SJCRH30 (cell line): ENCODE measurements around the gene PTPRR. TPM values are rescaled to one million over a fixed set of nuclear protein-coding genes. Genes with fewer than 3 reads are reported as not detected.

Experiments
- DNase-seq, 2 experiments: peaks; one replicate each; pipeline ENCODE4 v3.0.0-alpha.2; 2015 to 2020
- H3K27ac ChIP-seq: fragments of 250-450 bp; sonication (Bioruptor Pico); 2 replicates; pipeline ENCODE4 v1.5.1; 2020; ENCODE audit warnings: mild to moderate bottlenecking, moderate library complexity
- H3K27me3 ChIP-seq: fragments of 250-450 bp; sonication (Bioruptor Pico); 2 replicates; pipeline ENCODE4 v1.5.1; 2020; ENCODE audit warnings: mild to moderate bottlenecking, moderate library complexity
- H3K36me3 ChIP-seq: fragments of 250-450 bp; sonication (Bioruptor Pico); 2 replicates; pipeline ENCODE4 v1.5.1; 2020; ENCODE audit warnings: mild to moderate bottlenecking, moderate library complexity
- H3K4me1 ChIP-seq: fragments of 250-450 bp; sonication (Bioruptor Pico); 2 replicates; pipeline ENCODE4 v1.5.1; 2020; ENCODE audit warnings: mild to moderate bottlenecking, moderate library complexity
- H3K4me3 ChIP-seq: fragments of 250-450 bp; sonication (Bioruptor Pico); 2 replicates; pipeline ENCODE4 v1.5.1; 2020; ENCODE audit warnings: mild to moderate bottlenecking, moderate library complexity
- H3K9me3 ChIP-seq: fragments of 250-450 bp; sonication (Bioruptor Pico); replicated peaks from 2 replicates; pipeline ENCODE4 v1.5.1; 2020; ENCODE audit warnings: mild to moderate bottlenecking, moderate library complexity
- total RNA-seq: library from RNA; depleted of rRNA; stranded (reverse); fragments of >200 nt; shearing (Covaris generic); gene quantifications from 2 replicates; pipeline ENCODE4 v1.2.3, GENCODE V29; 2014

Gene PTPRR
- total RNA-seq, 1 experiment from 2014 or later, result 0.49 TPM

DNA sequence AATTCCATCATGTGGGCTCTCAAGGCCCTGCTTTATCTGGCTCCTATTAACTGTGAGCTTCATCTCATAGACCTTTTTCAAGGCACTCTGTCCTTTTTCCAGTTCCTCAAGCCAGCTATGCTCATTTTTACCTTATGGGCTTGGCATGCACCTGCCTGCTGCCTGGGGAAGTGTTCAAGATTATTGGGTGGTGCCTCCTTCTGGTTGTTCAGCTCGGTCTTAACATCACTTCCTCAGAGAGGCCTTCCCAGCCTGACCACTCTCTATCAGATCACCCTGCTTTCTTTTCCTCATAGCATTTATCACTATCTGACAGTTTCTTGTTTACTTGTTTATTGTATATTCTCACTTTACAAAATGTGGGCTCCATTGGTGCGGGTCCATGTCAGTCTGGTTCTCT lies 141.3 kb downstream of the PTPRR start:
- Histone ChIP-seq H3K9me3 (no peaks in the 10 kb centered on the region), H3K27me3 (no peaks in the 10 kb centered on the region), H3K4me1 (no peaks in the 10 kb centered on the region), H3K27ac (no peak overlapping the region), H3K36me3 (no peaks in the 10 kb centered on the region), H3K4me3 (no peak overlapping the region)
- no peak for DNase-seq

DNA sequence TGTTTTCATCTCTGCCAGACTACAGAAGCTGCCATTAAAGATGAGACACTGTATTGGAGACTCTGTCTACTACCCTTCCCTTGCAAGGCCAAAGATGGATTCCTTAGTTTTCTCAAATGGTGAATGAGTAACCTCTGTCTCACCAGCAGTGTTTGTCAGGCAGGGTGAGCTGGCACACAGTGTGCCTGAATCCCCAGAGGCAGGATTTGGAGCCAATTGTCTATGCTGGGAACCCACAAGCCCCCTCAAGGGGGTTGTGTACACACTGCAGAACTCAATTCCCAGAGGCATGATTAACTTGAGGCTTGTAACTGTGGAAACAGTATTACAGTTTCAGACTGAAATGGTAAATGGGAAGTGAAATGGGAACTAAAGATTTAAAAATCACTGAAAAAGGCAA lies 146.5 kb downstream of the PTPRR start:
- peak; percentile 31 to 36 for DNase-seq
- Histone ChIP-seq H3K27ac (no peak overlapping the region), H3K27me3 (no peaks in the 10 kb centered on the region), H3K4me3 (no peak overlapping the region), H3K36me3 (no peaks in the 10 kb centered on the region), H3K4me1 (no peaks in the 10 kb centered on the region), H3K9me3 (no peaks in the 10 kb centered on the region)

DNA sequence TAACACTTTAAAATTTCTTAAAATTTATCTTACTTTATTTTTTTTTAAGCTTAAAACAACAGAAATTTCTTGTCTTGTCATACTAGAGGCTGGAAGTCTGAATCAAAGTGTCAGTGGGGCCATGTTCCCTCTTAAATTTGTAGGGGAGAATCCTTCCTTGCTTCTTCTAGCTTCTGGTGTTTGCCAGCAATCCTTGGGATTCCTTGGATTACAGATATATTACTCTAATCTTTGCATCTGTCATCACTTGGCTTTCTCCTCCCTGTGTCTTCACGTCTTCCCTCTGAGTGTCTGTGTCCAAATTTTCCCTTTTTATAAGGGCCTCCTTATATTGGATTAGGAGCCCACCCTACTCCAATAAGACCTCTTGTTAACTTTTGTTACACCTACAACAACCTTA lies 147.7 kb downstream of the PTPRR start:
- Histone ChIP-seq H3K9me3 (no peaks in the 10 kb centered on the region), H3K4me1 (no peaks in the 10 kb centered on the region), H3K27me3 (no peaks in the 10 kb centered on the region), H3K4me3 (no peak overlapping the region), H3K36me3 (no peaks in the 10 kb centered on the region), H3K27ac (no peak overlapping the region)
- DNase-seq, result no peak

DNA sequence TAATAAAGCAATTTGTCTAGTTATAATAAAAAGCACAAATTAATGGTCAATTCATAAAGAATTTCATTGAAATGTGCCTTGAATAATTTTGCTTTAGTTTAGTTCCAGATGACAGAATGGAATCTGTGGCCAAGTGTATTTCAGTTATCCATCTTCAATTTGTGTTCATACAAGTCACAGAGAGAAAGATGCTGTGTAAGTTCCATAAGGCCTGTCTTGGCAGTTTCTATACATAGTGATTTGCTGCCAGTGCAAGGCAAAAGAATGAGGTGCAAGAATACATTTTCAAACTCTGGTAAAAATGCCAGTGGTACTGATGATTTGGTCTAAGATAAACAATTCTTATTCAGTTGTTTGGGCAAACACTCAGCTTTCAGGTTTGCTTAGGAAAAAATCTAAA lies 149.0 kb downstream of the PTPRR start:
- Histone ChIP-seq H3K36me3 (no peaks in the 10 kb centered on the region), H3K27ac (no peak overlapping the region), H3K4me1 (no peaks in the 10 kb centered on the region), H3K27me3 (no peaks in the 10 kb centered on the region), H3K9me3 (no peaks in the 10 kb centered on the region), H3K4me3 (no peak overlapping the region)
- DNase-seq, result no peak

DNA sequence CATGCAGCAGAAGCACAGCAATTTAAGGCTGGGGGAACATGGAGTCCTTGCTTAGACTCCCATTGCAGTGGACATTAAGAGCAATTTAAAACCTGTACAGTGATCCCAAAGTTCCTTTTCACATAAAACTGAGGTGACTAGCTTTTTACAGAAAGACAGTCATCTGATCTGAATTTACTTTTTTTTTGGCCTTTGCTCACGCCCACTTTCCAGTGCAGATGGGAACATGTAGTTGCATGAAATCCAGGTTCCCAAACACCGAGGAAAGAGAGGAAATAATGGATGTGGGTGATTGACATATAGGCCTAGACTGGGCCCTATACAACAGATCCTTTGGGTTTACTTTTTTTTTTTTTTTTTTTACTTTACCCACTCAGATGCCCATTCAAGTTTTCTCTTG lies 156.9 kb downstream of the PTPRR start:
- Histone ChIP-seq H3K9me3 (no peaks in the 10 kb centered on the region), H3K4me1 (no peaks in the 10 kb centered on the region), H3K27ac (no peak overlapping the region), H3K27me3 (no peaks in the 10 kb centered on the region), H3K4me3 (no peak overlapping the region), H3K36me3 (no peaks in the 10 kb centered on the region)
- DNase-seq, result no peak

DNA sequence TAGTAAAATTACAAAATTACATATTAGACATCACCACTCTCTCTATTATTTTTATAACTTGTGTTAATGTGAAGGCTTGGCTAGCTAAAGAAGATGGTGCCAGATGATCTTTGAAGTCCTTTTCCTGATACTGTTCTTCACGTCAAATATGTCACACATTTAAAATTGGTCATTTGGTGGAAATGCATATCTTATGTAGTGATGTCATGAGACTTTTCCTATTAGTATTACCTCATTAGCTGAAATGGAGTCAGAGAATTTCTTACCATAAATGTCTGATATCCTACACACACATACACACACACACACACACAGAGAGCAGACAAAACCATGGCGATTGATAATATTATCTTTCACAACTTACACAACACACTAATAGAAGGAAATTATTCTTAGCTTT lies 158.5 kb downstream of the PTPRR start:
- no peak overlapping the region for H3K27ac ChIP-seq
- H3K4me3 ChIP-seq, result no peak overlapping the region
- H3K9me3 ChIP-seq, result no peaks in the 10 kb centered on the region
- H3K4me1 ChIP-seq, result no peaks in the 10 kb centered on the region
- H3K36me3 ChIP-seq, result no peaks in the 10 kb centered on the region
- DNase-seq, result no peak
- H3K27me3 ChIP-seq, result no peaks in the 10 kb centered on the region

DNA sequence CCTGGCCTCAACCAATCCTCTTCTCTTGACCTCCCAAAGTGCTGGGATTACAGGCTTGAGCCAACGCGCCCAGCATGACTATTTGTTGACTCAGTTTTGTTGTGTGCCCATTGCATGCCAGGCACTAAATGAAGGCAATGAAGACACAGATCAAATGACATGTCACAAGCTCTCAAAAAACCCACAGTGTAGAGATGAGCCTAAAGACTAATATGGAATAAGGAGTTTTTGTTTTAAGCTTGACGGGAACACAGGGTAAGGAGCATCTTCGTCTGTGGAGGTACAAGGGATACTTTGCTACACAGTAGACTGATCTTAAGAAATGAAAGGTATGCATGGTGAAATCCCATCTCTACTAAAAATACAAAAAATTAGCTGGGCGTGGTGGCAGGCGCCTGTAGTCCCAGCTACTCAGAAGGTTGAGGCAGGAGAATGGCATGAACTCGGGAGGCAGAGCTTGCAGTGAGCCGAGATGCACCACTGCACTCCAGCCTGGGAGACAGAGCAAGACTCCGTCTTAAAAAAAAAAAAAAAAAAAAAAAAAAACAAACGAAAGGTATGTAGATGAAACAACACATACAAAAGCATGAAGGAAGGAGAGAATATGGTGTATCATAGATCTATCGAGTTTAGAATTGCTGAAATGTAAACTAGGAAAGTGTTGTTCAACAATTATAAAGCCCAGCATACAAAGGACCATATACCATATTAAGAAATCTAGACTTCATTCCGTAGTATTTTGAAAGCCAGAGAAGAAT lies 161.2 kb downstream of the PTPRR start:
- Histone ChIP-seq H3K27me3 (no peaks in the 10 kb centered on the region), H3K4me1 (no peaks in the 10 kb centered on the region)

DNA sequence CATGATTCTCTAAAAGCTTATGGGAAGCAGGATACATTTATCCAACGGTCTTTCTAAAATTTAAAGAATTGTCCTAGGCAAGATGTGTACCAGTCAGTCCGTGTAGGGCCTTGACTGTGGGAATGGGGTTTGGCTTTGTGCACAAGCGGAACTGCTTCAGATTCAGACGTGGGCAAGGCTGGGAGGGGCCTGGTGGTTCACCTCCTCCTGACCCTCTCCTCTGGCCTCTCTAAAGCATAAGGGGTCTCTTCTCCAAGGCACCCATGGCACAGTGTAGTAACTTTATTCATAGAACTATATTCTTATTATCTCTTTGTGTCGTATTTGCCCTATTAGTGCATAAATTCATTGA lies 162.1 kb downstream of the PTPRR start:
- H3K4me1 ChIP-seq, result no peaks in the 10 kb centered on the region
- no peak for DNase-seq
- H3K36me3 ChIP-seq, result no peaks in the 10 kb centered on the region
- no peak overlapping the region for H3K4me3 ChIP-seq
- H3K27me3 ChIP-seq, result no peaks in the 10 kb centered on the region
- no peaks in the 10 kb centered on the region for H3K9me3 ChIP-seq
- H3K27ac ChIP-seq, result no peak overlapping the region

More for the DNA sequence above, 161.2 kb downstream of the PTPRR start:
- DNase-seq, result no peak
- Histone ChIP-seq H3K27ac (no peak overlapping the region), H3K9me3 (no peaks in the 10 kb centered on the region), H3K36me3 (no peaks in the 10 kb centered on the region), H3K4me3 (no peak overlapping the region)

DNA sequence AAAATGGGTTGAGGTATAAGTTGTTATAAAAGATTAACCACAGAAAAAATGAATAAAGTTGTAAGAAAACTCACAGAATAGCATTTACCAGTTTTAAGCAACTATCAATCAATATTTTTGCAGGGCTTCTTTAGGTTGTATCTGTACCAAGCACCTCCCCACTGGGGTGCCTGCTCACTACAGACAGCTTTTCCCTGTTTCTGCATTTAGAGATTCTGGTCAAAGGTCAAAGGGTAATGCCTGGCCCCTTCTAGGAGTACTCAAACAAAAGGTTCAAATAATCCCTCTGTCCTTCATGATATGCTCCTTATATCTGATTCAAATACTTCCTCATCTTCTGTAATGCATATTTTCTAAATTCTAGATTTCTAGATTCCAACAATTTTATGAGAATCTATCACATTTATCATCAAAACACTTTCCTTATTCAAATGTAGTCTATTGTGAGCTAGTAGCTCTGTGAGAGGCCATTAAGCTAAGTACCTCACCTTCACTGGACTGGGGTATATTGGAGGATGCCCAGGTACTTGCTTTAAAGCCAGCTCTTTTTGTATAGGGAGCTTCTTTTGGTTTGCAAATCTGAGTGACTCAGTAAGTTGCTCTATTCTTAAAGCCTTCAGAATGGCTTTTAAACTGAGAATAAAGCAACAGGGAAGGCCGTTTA lies 162.6 kb downstream of the PTPRR start:
- no peak overlapping the region for H3K4me3 ChIP-seq
- H3K4me1 ChIP-seq, result no peaks in the 10 kb centered on the region
- no peak for DNase-seq
- no peaks in the 10 kb centered on the region for H3K27me3 ChIP-seq
- H3K27ac ChIP-seq, result no peak overlapping the region
- H3K9me3 ChIP-seq, result no peaks in the 10 kb centered on the region
- no peaks in the 10 kb centered on the region for H3K36me3 ChIP-seq

DNA sequence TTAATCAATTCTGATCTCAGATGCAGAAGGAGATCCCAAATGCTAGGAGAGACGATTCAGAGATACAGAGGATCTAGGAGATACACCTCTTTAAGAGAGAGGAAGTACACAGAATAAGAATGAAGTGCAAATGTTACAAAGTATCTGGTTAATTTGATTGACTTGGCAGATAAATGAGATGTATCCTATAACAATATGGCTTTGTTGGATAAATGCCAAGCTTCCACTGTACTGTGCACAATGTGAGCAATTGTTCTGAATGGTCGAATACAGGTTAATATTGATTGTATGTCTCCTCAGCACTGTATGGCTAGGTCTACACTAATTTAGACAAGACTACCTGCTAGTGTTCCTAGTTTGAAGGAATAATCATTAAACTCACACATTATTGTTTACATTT lies 163.7 kb downstream of the PTPRR start:
- H3K27ac ChIP-seq, result no peak overlapping the region
- H3K27me3 ChIP-seq, result no peaks in the 10 kb centered on the region
- no peaks in the 10 kb centered on the region for H3K36me3 ChIP-seq
- no peak overlapping the region for H3K4me3 ChIP-seq
- DNase-seq, result peak in 1 of 2 experiments; percentile 14
- no peaks in the 10 kb centered on the region for H3K4me1 ChIP-seq
- no peaks in the 10 kb centered on the region for H3K9me3 ChIP-seq

DNA sequence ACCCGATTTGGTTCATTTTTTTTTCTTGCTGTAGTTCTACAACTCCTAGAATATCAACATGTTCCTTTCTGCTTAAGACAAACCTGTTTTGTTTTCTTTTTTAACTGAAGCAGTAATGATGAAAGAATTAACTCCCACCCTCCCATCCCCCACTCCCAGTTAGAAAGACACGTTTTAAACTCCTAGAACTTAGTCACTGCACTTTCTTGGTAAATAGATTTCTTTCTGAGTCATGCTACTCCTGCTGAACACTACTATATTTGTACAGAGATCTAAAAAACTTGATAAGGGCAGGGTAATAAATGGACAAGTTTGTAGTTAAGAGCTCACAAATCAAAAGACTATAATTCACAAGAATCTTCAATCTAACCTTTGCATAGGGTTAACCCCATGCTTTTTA lies 164.4 kb downstream of the PTPRR start:
- DNase-seq, result no peak
- Histone ChIP-seq H3K27ac (no peak overlapping the region), H3K4me1 (no peaks in the 10 kb centered on the region), H3K4me3 (no peak overlapping the region), H3K9me3 (no peaks in the 10 kb centered on the region), H3K27me3 (no peaks in the 10 kb centered on the region), H3K36me3 (no peaks in the 10 kb centered on the region)

DNA sequence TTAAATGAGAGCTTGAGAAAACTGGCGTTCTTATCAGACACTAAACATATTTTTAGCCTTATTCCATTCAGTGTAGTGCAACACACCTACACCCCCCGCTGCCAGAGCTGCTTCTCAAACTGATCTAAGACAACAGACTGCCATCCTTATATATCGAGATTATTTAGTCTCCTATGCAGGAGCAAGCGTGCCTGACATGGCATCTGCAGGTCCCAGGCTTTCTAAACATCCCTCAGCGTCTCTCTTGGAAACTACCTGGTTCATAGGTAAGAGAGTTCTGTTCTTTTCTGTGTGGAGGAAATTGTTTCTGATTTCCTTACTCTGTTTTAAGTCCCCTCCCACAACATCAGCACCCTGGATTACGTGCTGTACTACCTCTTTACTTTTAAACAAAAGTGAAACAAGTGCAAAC lies 166.2 kb downstream of the PTPRR start:
- no peak overlapping the region for H3K4me3 ChIP-seq
- H3K9me3 ChIP-seq, result no peaks in the 10 kb centered on the region
- H3K27ac ChIP-seq, result no peak overlapping the region
- H3K36me3 ChIP-seq, result no peaks in the 10 kb centered on the region
- DNase-seq, result no peak
- H3K27me3 ChIP-seq, result no peaks in the 10 kb centered on the region
- H3K4me1 ChIP-seq, result no peaks in the 10 kb centered on the region

DNA sequence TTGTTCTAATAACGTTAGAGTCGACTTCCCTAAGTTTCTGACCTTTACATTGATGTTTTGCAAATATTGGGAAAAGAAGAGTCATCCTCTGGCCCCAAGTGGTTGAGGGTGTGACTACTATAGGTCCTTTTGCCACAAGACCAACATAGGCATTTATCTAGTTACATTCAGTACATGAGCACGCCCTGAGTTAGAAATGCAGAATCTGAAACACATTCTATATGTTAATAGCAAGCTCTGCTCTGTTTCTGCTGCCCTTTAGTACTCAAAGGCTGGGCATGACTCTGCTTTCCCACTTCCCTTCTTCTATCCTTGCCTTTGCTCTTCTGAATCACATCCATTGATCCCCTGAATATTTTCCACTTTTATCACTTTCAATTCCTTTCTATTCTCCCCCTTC lies 168.2 kb downstream of the PTPRR start:
- no peaks in the 10 kb centered on the region for H3K27me3 ChIP-seq
- no peaks in the 10 kb centered on the region for H3K9me3 ChIP-seq
- DNase-seq, result no peak
- H3K4me3 ChIP-seq, result no peak overlapping the region
- no peaks in the 10 kb centered on the region for H3K4me1 ChIP-seq
- no peaks in the 10 kb centered on the region for H3K36me3 ChIP-seq
- H3K27ac ChIP-seq, result no peak overlapping the region

DNA sequence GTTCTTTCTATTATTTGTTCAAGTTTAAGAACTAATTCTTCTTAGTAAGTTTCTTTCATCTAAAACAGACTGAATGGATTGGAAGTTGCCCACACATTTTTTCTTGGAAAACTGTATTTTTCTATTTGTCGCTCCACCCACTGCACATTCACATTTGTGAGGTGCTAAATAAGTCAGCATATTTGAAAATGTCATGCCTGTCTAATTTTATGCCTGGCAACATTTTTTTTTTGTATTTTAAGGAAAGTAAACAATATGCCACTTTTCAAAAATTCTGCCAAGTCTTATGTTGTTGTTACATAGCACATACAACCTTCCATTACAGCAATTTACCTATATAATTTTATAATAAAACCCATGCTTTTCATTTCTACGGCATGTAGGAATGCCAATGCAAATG lies 170.6 kb downstream of the PTPRR start:
- Histone ChIP-seq H3K4me1 (peaks cover 2% of the 10 kb centered on the region; the same call in 1 of the 2 replicates), H3K4me3 (no peak overlapping the region), H3K9me3 (no peaks in the 10 kb centered on the region), H3K36me3 (no peaks in the 10 kb centered on the region), H3K27me3 (no peaks in the 10 kb centered on the region), H3K27ac (no peak overlapping the region)
- DNase-seq, result no peak

DNA sequence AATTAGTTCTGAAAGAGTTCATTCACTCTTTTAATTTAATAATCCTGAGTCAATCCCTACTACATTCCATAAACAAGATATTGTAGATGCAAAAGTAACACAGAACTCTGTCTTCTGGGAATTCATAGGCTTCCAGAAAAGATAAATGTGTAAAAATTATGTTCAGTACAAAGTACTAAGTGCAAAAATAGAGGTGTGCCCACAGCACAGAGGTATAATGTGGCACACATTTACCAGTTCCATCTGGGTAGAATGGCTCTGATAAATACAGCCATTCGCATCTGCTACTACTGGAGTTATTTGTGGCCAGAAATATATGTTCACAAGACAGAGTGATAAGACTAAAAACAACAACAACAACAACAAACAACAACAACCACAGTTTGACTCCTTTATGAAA lies 171.7 kb downstream of the PTPRR start:
- Histone ChIP-seq H3K27me3 (no peaks in the 10 kb centered on the region), H3K4me3 (no peak overlapping the region), H3K36me3 (no peaks in the 10 kb centered on the region), H3K9me3 (no peaks in the 10 kb centered on the region), H3K27ac (no peak overlapping the region), H3K4me1 (peaks cover 2% of the 10 kb centered on the region; the same call in 1 of the 2 replicates)
- no peak for DNase-seq
